ENCODE measurements around the gene TBC1D13.
"Not testable (repeated sequence)": the region's sequence is repeated elsewhere in the genome, so short reads cannot be mapped to it uniquely, and the experiment has no call there.

Gene TBC1D13

GRCh38 chr9:128821584-128822406, 34.7 kb downstream of the TBC1D13 start:
- DNase-seq, result no peak

DNA sequence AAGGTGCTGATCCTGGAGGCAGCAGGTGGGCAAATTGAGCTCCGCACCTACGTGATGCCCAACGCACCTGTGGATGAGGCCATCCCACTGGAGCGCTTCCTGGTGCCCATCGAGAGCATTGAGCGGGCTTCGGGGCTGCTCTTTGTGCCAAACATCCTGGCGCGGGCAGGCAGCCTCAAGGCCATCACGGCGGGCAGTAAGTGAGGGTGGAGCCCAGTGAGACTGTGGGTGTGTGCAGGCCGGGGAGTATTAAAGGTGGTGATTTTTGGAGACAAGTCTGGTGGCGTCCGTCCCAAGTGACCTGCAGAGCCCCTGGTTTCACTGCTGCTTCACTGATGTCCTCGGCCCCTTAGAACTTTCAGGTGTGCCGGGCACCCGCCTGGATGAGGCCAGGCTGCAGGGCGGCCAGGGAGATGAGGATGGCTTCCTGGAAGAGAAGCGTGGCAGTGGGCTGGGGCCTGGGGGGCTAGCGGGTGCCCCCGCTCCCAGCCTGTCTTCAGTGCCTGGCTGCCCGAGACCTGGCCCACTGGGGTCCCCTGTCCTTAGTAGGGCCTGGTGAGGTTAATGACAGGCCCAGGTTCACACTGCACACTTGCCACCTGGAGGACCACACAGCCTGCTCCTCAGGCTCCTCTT, 35.5 kb downstream of the TBC1D13 start:
- DNase-seq, result no peak

- no peak for DNase-seq
These were observed 36.4 kb downstream of the TBC1D13 start for GRCh38 chr9:128823362-128823902.

- DNase-seq, result no peak
These were observed 36.9 kb downstream of the TBC1D13 start for GRCh38 chr9:128823903-128824406.

GRCh38 chr9:128824911-128825310, 37.9 kb downstream of the TBC1D13 start:
- no peak for DNase-seq

GRCh38 chr9:128825923-128826700, 39.1 kb downstream of the TBC1D13 start:
- no peak for DNase-seq

- no peak for DNase-seq
These were observed 41.2 kb downstream of the TBC1D13 start for GRCh38 chr9:128828267-128828666.

- DNase-seq, result no peak
These were observed 41.8 kb downstream of the TBC1D13 start for GRCh38 chr9:128828719-128829452.

DNA sequence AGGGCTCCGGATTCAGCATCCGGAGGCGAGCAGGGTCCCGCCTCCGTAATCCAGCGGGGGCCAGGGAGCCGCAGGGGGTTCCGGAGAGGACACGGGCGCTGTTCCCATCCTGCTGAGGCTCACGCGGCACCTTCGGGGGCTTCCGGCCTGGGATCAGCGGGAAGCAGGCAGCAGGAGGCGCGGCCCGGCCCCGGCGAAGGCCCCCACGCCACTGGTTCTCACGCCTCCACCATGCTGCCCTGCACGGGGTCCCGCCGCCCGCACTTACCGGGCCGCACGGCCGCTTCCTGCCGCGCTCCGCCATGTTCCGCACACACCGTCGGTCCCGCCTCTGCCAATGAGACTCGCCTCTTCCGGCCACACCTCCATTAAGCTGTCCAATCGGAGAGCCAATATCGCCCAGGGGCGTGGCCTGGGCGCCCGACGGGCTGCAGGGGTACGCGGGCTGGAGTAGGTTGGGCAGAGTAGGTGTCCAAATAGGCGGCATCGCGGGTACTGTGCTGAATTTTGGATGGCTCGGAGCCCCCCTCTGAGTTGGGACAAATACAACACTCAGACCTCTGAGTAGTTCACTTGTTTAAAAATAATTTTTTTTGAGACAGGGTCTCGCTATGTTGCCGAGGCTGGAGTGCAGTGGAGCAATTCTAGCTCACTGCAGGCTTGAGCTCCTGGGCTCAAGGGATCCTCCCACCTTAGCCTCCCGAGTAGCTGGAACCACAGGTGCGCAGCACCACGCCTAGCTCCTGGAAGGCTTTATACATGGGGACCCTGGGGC, 42.6 kb downstream of the TBC1D13 start, which contains the start of gene SPOUT1:
TSS of gene SPOUT1 (minus strand) at position 318 of the 775 bp plus-strand sequence. CDS start at position 304, 14 bp downstream.
- peak; percentile 89 for DNase-seq

- no peak for DNase-seq
These were observed 46.6 kb downstream of the TBC1D13 start for GRCh38 chr9:128833696-128834095.

DNA sequence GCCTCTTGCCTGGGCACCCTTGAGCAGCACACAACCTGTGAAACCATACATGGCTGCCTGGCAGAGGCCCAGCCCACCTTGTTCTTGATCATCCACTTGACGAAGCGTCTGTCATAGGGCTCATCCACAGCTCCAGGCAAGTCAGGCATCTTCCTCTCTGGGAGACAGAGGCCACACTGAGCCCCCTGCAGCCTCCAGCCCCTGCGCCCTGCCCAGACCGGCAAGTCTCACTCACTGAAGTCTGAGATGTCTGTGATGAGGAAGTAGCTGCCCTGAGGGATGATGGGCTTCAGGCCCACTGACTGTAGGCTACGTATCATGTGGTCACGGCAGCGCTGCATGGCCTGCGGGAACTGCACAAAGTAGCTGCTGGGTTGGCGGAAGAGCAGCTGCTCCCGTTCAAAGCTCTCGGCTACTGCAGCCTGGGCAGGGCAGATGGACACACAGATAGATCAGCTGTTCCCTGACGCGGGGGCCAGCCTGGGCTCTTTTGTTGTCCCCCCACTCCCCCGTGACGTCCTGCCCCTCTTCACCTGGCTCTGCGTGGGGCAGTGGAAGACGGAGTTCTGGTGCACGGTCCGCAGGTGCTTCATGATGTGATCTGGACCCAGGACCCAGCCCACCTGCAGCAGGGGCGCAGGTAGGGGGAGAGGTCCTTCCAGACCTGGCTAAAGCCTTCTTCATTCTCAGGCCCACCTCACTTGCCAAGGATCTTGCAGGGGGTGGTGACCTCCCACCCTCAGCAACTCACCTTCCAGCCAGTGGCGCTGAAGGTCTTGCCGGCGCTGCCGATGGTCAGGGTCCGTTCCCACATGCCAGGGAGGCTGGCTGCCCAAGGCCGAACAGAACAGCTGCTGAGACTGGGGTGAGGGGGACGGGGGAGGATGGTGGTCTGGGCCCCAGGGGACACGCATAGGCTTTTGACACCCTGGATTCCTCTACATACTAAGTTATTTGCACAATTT, 48.5 kb downstream of the TBC1D13 start:
- DNase-seq, result no peak

DNA sequence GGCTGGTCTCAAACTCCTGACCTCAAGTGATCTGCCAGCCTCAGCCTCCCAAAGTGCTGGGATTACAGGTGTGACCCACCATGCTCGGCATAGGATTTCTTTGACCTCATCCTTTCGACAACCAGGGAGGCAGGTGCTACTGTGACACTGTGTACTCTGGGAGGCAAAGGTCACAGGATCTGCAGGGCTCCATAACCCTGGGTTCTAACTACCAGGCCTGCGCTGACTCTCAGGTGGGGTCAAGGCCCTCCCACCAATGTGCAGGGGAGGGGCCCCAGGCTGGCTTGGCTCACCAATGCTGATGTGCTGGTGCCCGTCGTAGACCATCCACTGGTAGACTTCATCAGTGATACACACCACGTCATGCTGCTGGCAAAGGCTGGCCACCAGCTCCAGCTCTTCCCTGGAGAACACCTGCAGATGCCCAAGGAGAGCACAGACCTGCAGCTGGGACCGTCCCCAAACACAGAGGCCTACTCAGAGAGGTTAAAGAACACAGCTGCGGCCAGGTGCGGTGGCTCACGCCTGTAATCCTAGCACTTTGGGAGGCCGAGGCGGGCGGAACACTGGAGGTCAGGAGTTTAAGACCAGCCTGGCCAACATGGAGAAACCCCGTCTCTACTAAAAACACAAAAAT, 49.6 kb downstream of the TBC1D13 start:
- DNase-seq, result no peak

GRCh38 chr9:128838338-128838737, 51.3 kb downstream of the TBC1D13 start:
- DNase-seq, result no peak

DNA sequence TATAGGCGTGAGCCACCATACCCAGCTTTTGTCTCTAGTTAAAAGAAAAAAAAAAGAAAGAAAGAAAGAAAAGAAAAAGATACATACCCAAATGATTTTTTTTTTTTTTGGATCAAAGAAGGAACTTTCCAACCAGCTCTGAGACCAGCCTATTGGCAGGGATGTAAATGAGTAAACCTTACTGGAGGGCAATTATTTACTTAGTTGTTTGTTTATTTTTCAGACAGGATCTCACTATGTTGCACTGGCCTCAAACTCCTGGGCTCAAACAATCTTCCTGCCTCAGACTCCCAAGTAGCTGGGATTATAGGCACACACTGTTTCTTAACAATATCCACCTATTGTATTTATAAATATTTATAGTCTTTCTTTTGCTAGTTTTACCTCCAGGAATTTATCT, 53.5 kb downstream of the TBC1D13 start:
- DNase-seq, result no peak

- no peak for DNase-seq
These were observed 54.8 kb downstream of the TBC1D13 start for GRCh38 chr9:128841694-128842492.

GRCh38 chr9:128843171-128843570, 56.1 kb downstream of the TBC1D13 start:
- DNase-seq, result not testable (repeated sequence)

- no peak for DNase-seq
These were observed 58.3 kb downstream of the TBC1D13 start for GRCh38 chr9:128845186-128845931.

DNA sequence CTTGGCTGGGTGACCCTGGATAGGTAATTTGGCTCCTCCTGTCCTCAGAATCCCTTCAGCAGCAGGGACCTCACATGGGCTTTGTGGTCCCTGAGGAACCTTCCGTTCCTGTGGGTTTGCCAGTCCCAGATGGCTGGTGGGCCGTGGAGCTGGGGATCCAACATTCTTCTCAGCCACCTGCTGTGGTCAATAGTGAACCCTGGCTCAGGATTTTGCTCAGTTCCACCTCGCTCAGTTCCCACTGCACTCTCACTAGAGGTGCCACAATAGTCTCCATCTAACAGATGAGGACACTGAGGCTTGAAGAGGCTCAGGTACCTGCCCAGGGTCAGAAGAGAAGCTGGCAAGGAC, 59.6 kb downstream of the TBC1D13 start:
- no peak for DNase-seq
